Transverse colon (tissue), 3 donors: ENCODE data around the gene AGAP1.

Experiments used
- POLR2A ChIP-seq: fragments of 450-650 bp; IDR thresholded peaks from one replicate; pipeline ENCODE4 v1.6.1; 2016; ENCODE audit warnings: antibody characterized with exemption, mild to moderate bottlenecking, moderate library complexity
- POLR2AphosphoS5 ChIP-seq, 3 donors: sonication (generic); formaldehyde crosslinking; IDR thresholded peaks; one replicate each; pipeline ENCODE4 v1.6.1; 2016; ENCODE audit warnings: antibody characterized with exemption in 3 of 3

GRCh38 chr2:235449568-235449967 lies 44.3 kb upstream of the AGAP1 start:
- TF ChIP-seq POLR2A, result no peak
- TF ChIP-seq POLR2AphosphoS5 (IDR thresholded peaks at IDR 0.05), result no peak
